Measurements from ENCODE around the gene OR8B8.

- TF ChIP-seq MAX (IDR thresholded peaks at IDR 0.05; ENCODE audit: low read depth, low read length) (no peak), POLR2A (IDR thresholded peaks at IDR 0.05; ENCODE audit: extremely low read depth, insufficient read length) (no peak), MYC (IDR thresholded peaks at IDR 0.05; ENCODE audit: low read depth, low read length) (no peak)
- TF ChIP-seq, protein P1, sequence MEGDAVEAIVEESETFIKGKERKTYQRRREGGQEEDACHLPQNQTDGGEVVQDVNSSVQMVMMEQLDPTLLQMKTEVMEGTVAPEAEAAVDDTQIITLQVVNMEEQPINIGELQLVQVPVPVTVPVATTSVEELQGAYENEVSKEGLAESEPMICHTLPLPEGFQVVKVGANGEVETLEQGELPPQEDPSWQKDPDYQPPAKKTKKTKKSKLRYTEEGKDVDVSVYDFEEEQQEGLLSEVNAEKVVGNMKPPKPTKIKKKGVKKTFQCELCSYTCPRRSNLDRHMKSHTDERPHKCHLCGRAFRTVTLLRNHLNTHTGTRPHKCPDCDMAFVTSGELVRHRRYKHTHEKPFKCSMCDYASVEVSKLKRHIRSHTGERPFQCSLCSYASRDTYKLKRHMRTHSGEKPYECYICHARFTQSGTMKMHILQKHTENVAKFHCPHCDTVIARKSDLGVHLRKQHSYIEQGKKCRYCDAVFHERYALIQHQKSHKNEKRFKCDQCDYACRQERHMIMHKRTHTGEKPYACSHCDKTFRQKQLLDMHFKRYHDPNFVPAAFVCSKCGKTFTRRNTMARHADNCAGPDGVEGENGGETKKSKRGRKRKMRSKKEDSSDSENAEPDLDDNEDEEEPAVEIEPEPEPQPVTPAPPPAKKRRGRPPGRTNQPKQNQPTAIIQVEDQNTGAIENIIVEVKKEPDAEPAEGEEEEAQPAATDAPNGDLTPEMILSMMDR (IDR thresholded peaks at IDR 0.05; ENCODE audit: low read depth, low read length) = no peak
Measured at GRCh38 chr11:124424384-124424921, 21.0 kb downstream of the OR8B8 start, which contains the start of gene OR8B4.
